NCI-H2196 treated with DMSO at 0.1 percent for 48 hours (cell line): ENCODE results near the gene ARFGAP3.
"Not testable (repeated sequence)": the region's sequence is repeated elsewhere in the genome, so short reads cannot be mapped to it uniquely, and the experiment has no call there.

Experiments
- DNase-seq: peaks from one replicate; lab custom pipeline; 2025; ENCODE audit not compliant: unreplicated experiment; lab: John Stamatoyannopoulos, UW

ARFGAP3 gene

DNA sequence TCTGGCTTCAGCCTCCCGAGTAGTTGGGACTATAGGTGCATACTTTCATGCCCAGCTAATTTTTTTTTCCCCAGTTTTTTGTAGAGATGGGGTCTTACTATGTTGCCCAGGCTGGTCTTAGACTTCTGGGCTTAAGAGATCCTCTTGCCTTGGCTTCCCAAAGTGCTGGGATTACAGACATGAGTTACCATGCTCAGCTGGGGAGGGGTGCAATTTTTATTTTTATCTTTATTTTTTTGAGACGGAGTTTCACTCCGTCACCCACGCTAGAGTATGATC is 86.7 kb downstream of the ARFGAP3 start:
- no peak for DNase-seq

DNA sequence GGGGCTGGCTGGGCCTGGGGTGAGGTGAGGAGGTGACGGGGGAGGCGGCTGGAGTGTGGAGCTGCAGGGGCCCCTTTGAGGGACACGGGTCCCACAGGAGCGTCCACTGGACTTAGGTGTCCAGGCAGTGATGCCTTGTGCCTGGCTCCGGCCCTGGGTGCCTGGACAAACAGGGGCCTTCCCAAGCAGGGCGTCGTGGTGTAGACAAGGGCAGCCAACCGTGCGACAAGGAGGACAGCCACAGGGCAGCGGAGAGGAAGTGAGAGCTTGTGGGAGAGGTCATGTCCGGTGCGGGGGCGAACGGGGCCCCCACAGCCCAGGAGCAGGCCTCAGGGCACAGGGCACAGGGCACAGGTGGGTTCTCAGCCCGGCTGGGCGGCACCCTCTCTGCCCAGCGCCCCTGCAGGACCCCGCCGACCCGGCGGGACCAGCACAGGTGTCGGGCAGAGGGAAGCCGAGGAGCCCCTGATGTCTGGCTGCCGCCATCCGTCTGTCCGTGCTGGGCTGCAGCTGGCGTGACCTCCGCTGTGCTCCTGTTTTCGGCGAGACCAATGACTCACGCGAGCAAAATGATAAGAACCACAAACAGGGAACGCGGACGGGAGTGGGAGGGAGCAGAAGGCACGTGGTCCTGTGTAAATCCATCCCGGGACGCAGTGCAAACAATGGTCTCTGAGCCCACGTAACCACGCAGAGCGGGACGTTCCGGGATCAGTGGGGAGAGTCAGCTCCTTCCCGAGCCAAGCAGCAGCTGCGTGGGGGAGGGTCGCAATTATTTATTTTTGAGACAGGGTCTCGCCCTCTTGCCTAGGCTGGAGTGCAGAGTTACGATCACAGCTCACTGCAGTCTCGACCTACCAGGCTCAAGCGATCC is 87.3 kb downstream of the ARFGAP3 start:
- DNase-seq: no peak

DNA sequence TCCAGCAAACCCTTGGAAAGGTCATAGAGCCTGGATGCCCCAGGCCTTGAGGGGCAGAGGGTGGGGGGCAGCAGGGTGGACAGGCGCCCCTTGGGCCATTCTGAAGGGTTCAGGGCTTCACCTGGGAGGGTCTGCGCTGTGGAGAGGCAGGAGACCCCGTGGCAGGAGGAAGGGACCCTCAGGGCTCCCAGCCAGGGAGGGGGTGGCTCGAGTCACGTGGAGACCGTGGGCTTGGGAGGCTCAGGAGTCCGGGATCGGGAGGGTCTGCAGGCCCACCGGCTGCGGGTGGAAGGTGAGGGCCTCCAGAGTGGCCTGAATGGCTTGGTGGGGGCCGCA is 87.9 kb downstream of the ARFGAP3 start:
- DNase-seq: no peak

DNA sequence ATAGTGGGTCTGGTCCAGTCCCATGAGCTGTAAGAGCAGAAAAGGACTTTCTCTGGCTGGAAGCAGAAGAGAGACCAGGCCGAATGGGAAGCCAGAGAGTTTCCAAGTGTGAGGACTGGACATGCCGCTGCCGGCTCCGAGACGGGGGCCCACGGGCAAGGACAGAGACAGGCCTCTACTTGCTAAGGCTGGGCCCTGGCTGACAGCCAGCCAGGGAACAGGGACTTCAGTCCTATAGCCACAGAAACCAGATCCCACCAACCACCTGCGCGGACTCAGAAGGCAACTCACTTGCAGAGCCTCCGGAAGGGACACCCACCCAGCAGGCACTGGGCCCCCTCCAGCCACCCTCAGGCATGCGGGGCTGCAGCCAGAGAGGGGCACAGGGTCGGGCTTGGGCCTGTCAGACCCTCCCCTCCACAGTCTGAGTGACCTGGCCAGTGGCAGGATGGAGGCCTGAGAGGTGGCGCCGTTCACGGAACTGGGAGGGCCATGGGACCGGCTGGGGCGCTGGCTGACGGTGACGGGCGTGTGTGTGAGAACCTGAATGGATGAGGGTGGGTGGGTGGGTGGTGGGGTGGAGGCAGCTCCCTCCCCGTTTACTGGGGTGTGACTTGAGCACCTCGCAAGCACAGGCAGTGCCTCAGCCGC is 88.6 kb downstream of the ARFGAP3 start:
- DNase-seq: no peak

DNA sequence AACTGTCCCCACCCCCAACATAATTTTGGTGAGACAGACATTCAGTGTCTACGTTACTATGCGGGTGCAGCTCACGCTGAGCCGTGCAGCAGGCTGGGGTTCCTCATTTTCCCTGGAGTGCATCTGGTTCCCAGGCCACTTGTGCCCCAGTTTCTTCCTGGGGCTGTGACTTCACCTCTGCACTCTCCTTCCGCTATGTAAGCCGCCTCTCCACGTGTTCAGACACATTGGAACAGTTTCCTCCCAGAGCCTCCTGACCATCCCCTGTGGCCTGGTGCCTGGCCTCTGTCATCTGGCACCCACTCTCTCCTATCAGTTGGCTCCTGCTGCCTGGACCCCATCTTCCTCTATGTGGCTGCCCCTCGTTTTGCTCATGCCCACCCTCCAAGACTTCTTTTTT is 90.2 kb downstream of the ARFGAP3 start:
- no peak for DNase-seq

DNA sequence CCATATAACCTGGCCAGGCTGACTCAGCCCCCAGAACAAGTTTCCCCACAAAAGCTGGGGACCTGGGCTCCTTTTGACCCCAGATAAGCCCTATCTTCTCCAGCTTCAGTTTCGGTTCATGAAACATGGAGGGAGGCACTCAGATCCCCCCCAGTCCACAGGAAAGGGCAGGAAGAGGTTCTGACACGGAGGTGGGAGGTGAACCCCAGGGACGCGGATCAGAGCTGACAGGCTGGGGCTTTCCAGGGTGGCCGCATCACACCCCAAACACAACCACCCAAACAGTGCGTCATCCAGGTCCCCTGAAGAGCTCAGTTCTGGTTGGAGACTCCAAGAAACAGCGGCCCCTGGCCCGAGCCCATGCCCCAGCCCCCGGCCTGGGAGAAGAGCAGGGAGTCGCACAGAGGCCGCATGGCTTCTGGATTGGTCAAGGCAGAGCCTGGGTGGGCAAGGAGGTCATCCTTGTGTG is 92.1 kb downstream of the ARFGAP3 start:
- no peak for DNase-seq

DNA sequence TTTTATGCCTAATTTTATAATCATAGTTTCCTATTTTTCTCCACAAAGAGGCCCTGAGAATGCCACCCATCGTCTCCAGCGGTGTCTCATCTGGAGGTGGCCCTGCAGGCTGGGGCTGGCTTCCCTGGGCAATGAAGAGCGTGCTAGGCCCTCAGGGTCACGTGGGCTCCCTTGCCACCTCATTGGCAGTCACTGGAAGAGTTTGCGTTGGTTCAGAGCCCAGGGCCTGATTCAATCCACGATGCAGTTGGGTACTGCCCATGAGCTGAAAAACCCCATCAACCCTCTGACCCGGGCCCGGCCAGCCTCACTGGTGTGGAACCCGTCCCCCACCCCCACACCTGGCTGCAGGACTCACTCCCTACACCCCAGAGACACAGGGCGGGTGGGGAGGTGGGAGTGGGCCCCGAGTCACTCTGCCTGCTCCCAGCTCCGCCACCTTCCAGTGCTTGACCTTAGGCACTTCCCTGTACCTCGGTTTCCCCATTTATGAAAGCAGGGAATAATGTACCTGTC is 93.0 kb downstream of the ARFGAP3 start:
- no peak for DNase-seq

DNA sequence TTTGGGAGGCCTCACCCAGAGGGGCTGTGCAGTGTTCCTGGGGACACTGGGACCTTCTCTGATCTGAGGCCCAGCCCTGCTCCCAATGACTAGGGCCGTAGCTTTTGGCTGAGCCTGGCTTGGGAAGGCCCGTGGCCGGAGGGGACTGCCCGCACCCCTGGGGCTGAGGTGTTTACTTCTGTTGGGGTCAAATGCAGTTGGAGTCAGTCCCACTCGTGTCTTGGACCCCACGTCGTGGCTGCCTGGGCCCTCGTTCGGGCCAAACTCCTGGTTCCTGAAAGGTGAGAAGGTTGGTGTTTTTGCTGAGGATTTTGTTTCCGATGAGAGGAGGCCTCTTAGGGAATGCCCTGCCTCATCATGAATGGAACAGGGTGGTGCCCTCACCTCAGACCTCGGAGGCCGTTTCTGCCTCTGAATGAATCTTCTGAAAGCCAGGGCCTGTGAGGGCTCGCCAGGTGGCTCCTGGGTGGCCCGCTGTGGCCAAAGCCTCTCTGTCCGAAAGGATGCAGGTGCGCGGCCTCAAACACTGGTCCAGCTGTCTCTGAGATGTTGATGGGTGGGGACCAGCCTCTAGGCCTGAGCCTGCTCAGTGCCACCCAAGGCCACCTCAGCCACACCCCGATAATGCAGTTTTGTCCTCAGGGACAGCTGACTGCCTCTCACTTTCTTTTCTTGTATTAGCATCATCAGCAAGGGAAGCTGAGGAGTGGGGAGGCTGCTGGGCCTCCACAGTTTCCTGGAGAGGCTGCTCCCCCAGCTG is 96.1 kb downstream of the ARFGAP3 start:
- DNase-seq: no peak

DNA sequence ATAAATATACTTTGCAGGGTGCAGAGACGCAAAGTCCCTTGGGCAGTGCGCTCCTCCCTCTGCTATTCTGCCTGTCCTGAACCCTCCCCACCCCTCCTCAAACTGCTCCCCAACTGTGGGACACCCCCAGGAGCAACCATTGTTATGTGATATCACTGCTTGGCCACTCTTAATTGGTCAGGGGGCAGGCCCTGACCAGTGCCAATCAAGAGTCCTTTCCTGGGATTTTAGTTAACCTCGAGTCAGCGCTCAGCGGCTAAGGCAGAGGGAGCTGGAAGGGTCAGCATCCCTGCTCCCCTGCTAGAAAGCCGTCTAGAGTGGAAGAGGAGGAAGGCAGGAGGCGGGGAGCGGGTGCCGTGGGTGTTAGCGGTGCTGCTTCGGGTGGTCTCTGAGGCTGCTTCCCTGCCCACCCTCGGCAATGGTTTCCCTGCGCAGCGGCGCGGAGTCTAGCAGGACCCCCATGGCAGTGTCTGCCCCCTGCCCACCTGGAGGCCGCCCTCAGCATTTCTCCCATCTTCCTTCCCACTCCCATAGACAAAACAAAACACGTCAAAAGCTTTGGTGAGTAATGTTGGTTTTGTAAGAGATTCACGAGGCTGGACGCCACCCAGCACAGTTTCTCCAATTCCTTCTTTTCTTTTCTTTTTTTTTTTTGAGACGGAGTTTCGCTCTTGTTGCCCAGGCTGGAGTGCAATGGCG is 98.0 kb downstream of the ARFGAP3 start:
- no peak for DNase-seq

DNA sequence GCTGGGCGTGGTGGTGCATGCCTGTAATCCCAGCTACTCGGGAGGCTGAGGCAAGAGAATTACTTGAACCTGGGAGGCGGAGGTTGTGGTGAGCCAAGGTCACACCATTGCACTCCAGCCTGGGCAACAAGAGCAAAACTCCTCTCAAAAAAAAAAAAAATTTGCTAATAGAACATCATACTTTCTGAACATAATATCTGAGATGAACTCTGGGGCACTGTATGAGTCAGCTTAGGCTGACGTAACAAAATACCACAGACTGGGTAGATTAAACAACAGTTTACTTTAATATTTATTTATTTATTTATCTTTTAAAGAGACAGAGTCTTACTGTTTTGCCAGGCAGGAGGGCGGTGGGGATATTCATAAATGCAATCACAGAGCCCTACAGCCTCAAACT is 101.5 kb downstream of the ARFGAP3 start:
- not testable (repeated sequence) for DNase-seq

DNA sequence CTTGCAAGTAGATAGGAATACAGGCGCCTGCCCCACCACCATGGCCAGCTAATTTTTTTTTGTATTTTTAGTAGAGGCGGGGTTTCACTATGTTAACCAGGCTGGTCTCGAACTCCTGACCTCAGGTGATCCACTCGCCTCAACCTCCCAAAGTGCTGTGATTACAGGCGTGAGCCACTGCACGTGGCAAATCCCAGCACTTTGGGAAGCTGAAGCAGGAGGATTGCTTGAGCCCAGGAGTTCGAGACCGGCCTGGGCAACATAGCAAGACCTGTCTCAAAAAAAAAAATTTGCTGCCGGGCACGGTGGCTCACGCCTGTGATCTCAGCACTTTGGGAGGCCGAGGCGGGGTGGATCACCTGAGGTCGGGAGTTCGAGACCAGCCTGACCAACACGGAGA is 102.0 kb downstream of the ARFGAP3 start:
- DNase-seq: not testable (repeated sequence)

DNA sequence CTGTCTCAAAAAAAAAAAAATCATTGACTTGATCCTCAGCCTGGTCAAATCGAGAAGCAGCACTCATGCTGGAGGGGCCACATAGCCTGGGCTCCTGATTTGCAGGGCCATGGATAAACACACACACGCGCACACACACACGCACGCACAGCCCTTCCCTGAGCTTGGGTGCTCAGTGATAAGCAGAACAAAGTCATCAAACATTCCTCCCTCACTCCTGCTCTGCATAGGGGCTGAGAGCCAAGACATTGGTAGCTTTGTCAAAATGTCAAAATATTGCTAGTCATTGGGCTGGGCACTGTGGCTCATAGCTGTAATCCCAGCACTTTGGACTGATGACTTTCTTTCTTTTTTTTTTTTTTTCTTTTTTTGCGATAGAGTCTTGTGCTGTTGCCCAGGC is 102.4 kb downstream of the ARFGAP3 start:
- DNase-seq: no peak

DNA sequence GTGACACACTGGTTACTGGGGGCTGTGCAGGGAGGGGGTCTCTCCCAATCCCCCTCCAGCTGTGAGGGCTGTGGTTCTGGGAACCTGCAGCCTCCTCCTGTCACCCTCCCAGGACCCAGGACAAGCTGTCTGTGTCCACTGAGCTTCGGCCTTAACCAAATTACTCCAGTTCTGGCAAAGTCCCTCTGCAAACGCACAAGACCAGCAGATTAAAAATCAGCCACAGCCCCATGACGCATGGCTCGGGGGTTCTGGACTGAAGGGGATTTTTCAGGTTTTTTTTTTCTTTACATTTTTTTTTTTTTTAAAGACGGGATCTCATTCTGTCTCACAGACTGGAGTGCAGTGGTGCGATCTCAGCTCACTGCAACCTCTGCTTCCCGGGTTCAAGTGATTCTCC is 104.2 kb downstream of the ARFGAP3 start:
- no peak for DNase-seq

DNA sequence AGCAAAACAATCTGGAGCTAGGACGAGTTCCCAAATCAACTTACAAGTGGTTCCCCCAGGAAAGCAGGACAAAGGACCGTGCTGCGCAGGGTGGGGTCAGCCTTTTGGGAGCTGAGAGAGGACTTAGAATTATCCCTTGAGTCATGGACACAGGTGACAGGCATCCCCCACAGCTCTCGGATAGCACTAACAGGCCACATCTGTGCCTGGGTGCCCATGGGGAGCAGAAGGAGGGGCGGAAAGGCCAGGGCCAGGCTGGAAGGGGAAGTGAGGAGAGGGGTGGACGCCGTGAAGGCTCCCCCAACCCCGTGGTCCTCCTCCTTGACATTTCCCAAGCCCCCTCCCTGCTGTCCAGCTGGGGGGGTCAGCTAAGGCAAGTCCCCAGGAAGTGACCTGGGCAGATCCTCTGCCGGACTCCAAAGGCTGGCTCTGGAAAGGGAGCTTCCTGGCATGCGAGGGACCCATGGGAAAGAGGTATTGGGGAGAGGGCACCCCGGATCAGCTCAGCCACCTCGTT is 104.8 kb downstream of the ARFGAP3 start:
- DNase-seq: no peak

DNA sequence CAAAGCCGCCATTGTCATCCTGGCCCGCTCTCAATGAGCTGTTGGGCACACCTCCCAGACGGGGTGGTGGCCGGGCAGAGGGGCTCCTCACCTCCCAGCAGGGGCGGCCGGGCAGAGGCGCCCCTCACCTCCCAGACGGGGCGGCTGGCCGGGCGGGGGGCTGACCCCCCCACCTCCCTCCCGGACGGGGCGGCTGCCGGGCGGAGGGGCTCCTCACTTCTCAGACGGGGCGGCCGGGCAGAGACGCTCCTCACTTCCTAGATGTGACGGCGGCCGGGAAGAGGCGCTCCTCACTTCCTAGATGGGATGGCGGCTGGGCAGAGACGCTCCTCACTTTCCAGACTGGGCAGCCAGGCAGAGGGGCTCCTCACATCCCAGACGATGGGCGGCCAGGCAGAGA is 106.7 kb downstream of the ARFGAP3 start:
- DNase-seq: not testable (repeated sequence)

DNA sequence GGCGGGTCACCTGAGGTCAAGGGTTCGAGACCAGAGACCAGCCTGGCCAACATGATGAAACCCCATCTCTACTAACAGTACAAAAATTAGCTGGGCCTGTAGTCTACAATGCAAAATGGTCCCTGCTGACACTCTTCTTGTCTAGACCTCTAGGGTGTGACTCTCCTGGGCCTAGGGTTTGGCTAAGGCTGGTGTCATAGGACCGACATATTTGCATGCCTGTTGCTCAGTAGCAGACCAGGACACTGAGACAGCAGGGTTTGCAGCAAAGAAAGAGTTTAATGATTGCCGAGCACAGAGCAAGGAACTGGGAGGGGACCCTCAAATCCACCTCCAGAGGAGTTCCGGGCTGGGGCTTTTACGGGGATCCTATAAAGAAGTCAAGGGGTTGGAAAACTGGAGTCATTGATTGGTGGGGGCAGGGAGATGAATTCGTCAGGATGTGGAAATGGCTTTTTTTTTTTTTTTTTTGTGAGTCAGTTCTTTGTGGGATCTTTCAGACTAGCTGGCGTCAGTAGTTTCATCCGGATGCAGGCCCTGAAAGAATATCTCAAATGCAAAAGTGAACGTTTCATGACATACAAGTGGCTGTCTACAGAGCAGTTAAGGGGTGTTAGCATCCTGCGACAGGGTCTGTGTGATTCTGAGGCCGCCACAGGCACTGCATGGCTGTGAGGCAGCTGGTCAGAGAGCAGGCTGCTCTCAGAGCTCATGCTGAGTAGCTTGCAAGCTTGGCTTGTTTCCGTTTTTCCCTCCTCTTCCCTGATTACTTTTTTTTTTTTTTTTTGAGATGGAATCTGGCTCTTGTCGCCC is 109.2 kb downstream of the ARFGAP3 start:
- DNase-seq: no peak
